ENCODE results near the gene GRIN2A. TPM values are rescaled to one million over a fixed set of nuclear protein-coding genes. Genes with fewer than 3 reads are reported as not detected.

GRIN2A gene
- total RNA-seq, 2 donors from 2014 or later = 0.27 to 2.5 TPM

GRCh38 chr16:10153985-10154384, 28.2 kb downstream of the GRIN2A start:
- Histone ChIP-seq H3K36me3 (no peaks in the 10 kb centered on the region), H3K4me1 (ENCODE audit: control insufficient read depth in 1 of 2, low read depth in 2 of 2) (peaks cover 6 to 37% of the 10 kb centered on the region in 2 donors), H3K9me3 (no peaks in the 10 kb centered on the region), H3K4me3 (no peak overlapping the region), H3K27me3 (replicated peaks; ENCODE audit: insufficient read depth) (no peaks in the 10 kb centered on the region), H3K27ac (peak overlapping the region; percentile 3 to 47)
- ATAC-seq (ENCODE audit: insufficient number of reproducible peaks, low FRiP score, low read depth) (no peak), DNase-seq (ENCODE audit: low spot score) (no peak)
- TF ChIP-seq CTCF (IDR thresholded peaks at IDR 0.05) = no peak

- no peak overlapping the region for H3K27ac ChIP-seq
- ATAC-seq (ENCODE audit: insufficient number of reproducible peaks, low FRiP score, low read depth) (no peak), DNase-seq (ENCODE audit: low spot score) (no peak)
- peaks cover 6 to 37% of the 10 kb centered on the region in 2 donors for H3K4me1 ChIP-seq (ENCODE audit: control insufficient read depth in 1 of 2, low read depth in 2 of 2)
- H3K4me3 ChIP-seq = no peak overlapping the region
- no peaks in the 10 kb centered on the region for H3K9me3 ChIP-seq
- H3K36me3 ChIP-seq = no peaks in the 10 kb centered on the region
- no peak for TF ChIP-seq CTCF (IDR thresholded peaks at IDR 0.05)
- H3K27me3 ChIP-seq (replicated peaks; ENCODE audit: insufficient read depth) = no peaks in the 10 kb centered on the region
Observed at GRCh38 chr16:10151718-10152117, 30.5 kb downstream of the GRIN2A start.

GRCh38 chr16:10150906-10151305, 31.3 kb downstream of the GRIN2A start:
- TF ChIP-seq CTCF (IDR thresholded peaks at IDR 0.05) = no peak
- ATAC-seq (ENCODE audit: insufficient number of reproducible peaks, low FRiP score, low read depth) (no peak), DNase-seq (ENCODE audit: low spot score) (no peak)
- H3K36me3 ChIP-seq = no peaks in the 10 kb centered on the region
- no peak overlapping the region for H3K4me3 ChIP-seq
- H3K27ac ChIP-seq = no peak overlapping the region
- no peaks in the 10 kb centered on the region for H3K9me3 ChIP-seq
- H3K27me3 ChIP-seq (replicated peaks; ENCODE audit: insufficient read depth) = no peaks in the 10 kb centered on the region
- H3K4me1 ChIP-seq (ENCODE audit: control insufficient read depth in 1 of 2, low read depth in 2 of 2) = peaks cover 6 to 37% of the 10 kb centered on the region in 2 donors

GRCh38 chr16:10145542-10146035, 36.6 kb downstream of the GRIN2A start:
- Histone ChIP-seq H3K36me3 (no peaks in the 10 kb centered on the region), H3K27me3 (replicated peaks; ENCODE audit: insufficient read depth) (no peaks in the 10 kb centered on the region), H3K4me1 (ENCODE audit: control insufficient read depth in 1 of 2, low read depth in 2 of 2) (peaks cover 0 to 9% of the 10 kb centered on the region in 2 donors), H3K4me3 (no peak overlapping the region), H3K9me3 (no peaks in the 10 kb centered on the region), H3K27ac (no peak overlapping the region)
- DNase-seq (ENCODE audit: low spot score) = no peak
- no peak for TF ChIP-seq CTCF (IDR thresholded peaks at IDR 0.05)
- no peak for ATAC-seq (ENCODE audit: insufficient number of reproducible peaks, low FRiP score, low read depth)

- H3K27ac ChIP-seq = no peak overlapping the region
- H3K9me3 ChIP-seq = no peaks in the 10 kb centered on the region
- ATAC-seq (ENCODE audit: insufficient number of reproducible peaks, low FRiP score, low read depth) (no peak), DNase-seq (ENCODE audit: low spot score) (no peak)
- TF ChIP-seq CTCF (IDR thresholded peaks at IDR 0.05) = no peak
- no peaks in the 10 kb centered on the region for H3K27me3 ChIP-seq (replicated peaks; ENCODE audit: insufficient read depth)
- no peak overlapping the region for H3K4me3 ChIP-seq
- H3K4me1 ChIP-seq (ENCODE audit: control insufficient read depth in 1 of 2, low read depth in 2 of 2) = peaks cover 0 to 10% of the 10 kb centered on the region in 2 donors
- H3K36me3 ChIP-seq = no peaks in the 10 kb centered on the region
Observed at GRCh38 chr16:10141671-10142070, 40.6 kb downstream of the GRIN2A start.
